GM21786 (cell line): ENCODE data around the gene FBXO36.

Source experiments
- ATAC-seq: cut with Tn5 transposase; IDR thresholded peaks from one replicate; pipeline ENCODE4 v1.9.1; 2021; ENCODE audit not compliant: unreplicated experiment

FBXO36 gene

GRCh38 chr2:230043025-230043424, 120.7 kb downstream of the FBXO36 start:
- no peak for ATAC-seq

- no peak for ATAC-seq
Measured at GRCh38 chr2:230043461-230043860, 121.2 kb downstream of the FBXO36 start.

GRCh38 chr2:230046491-230046890, 124.2 kb downstream of the FBXO36 start:
- ATAC-seq, result no peak

- no peak for ATAC-seq
Measured at GRCh38 chr2:230048010-230048671, 125.8 kb downstream of the FBXO36 start.

GRCh38 chr2:230050136-230050535, 127.8 kb downstream of the FBXO36 start:
- no peak for ATAC-seq

GRCh38 chr2:230052299-230052698, 130.0 kb downstream of the FBXO36 start:
- no peak for ATAC-seq

GRCh38 chr2:230053753-230054478, 131.6 kb downstream of the FBXO36 start:
- no peak for ATAC-seq

- ATAC-seq, result no peak
Measured at GRCh38 chr2:230060672-230061293, 138.5 kb downstream of the FBXO36 start.
